GM12801 (cell line): ENCODE results near the gene KCNIP4.

Source experiments
- CTCF ChIP-seq: IDR thresholded peaks from one replicate; pipeline ENCODE4 v1.5.1; 2011; ENCODE audit warnings: control low read depth; ENCODE audit not compliant: insufficient read length; ENCODE audit errors: extremely low read depth

KCNIP4 gene

GRCh38 chr4:20698382-20698781 is 1250.2 kb downstream of the KCNIP4 start:
- no peak for TF ChIP-seq CTCF

DNA sequence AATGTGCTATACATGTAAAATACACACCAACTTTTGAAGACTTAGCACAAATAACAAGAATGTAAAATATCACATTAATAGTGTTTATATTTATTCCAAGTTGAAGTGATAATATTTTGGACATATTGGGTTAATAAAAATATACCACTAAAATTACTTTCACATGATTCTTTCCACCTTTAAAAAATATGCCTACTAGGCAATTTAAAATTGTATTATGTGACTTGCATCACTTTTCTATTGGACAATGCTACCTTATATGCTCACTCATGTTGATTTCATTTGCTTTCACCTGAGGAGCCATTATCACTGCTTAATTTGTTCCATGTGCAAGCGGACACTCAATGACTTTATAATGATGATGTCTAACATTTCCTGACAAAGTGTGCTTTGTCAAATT is 1251.8 kb downstream of the KCNIP4 start:
- no peak for TF ChIP-seq CTCF

- TF ChIP-seq CTCF, result no peak
Observed at GRCh38 chr4:20687864-20688263, 1260.7 kb downstream of the KCNIP4 start.

DNA sequence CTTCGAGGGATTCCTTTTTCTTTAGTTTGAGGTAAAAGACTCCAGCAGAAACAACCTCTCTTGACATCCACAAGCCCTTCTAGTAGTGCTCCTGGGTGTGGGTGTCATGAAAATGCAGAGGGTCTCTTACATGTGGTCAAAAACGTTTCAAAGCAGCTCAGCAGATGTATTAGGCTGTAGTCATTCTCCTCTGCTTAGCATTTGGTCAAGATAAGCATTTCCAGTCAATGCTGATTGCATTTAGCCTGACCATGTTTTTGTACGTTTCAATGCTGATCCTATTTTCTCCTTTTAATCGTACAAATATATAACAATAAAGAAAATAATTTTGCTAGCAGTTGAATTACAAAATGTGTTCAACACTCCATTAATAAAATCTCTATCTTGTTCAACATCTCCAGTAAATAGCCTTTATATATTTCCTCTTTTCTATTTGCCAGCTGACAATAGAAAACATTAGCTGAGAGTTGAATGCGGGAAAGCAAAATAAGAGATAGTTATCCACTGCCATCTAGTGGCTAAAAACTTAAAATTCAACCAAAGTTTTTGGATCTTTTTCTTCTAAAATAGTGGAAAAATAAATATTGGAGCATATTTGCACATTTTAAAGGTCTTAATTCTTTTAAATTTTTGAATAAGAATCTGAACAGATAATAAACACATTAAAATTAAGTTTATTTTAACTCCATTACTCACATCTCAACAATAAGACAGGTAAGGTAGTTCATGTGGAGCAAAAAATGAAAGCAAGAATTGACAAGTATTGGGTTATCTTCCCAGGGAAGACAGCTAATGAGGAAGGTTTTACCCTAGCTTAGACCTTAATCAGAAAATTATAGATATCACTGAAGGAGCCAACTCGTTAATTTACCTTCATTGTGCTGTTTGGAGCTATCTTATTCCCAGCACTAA is 1263.5 kb downstream of the KCNIP4 start:
- no peak for TF ChIP-seq CTCF

- TF ChIP-seq CTCF, result no peak
Observed at GRCh38 chr4:20683766-20684165, 1264.8 kb downstream of the KCNIP4 start.

GRCh38 chr4:20682853-20683252 is 1265.7 kb downstream of the KCNIP4 start:
- TF ChIP-seq CTCF, result no peak

DNA sequence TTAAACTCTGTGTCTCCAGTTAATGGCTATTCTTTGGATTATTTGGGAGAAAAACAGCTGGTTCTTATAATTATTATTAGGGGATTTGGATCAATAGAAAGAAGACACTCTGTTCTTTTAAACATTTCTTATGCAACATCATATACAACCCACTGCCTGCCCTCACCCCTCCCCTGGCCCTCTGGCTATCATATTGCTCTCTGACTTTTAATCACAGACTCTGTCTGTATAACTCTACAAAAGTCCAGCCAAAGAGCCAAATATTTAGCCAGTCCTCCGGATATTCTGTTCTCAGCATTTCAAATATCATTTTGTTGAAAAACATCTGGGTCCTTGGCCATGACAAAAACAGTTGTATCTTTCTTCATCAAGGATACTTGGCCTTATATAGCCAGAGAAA is 1267.3 kb downstream of the KCNIP4 start:
- TF ChIP-seq CTCF, result no peak
